H9 (cell line): ENCODE measurements around the gene MAPK1IP1L. TPM values are rescaled to one million over a fixed set of nuclear protein-coding genes. Genes with fewer than 3 reads are reported as not detected.
A peak's percentile ranks its signal among the peaks of the same experiment; 100 is the strongest.

ENCODE experiments used
- DNase-seq: peaks from one replicate; pipeline ENCODE4 v3.0.0-alpha.2; 2017
- H2AFZ ChIP-seq: one replicate; pipeline ENCODE4 v1.6.1; 2013; ENCODE audit warnings: mild to moderate bottlenecking, low read length, control low read depth, moderate library complexity
- H2AK5ac ChIP-seq: 2 replicates; pipeline ENCODE4 v1.6.1; 2013; ENCODE audit warnings: low read length, control low read depth, mixed read lengths; ENCODE audit not compliant: insufficient read length
- H2BK120ac ChIP-seq: one replicate; pipeline ENCODE4 v1.6.1; 2013; ENCODE audit warnings: low read depth, mild to moderate bottlenecking, low read length, control low read depth, inconsistent platforms; ENCODE audit not compliant: poor library complexity, severe bottlenecking
- H2BK12ac ChIP-seq: 2 replicates; pipeline ENCODE4 v1.6.1; 2013; ENCODE audit warnings: low read length, control low read depth, mixed read lengths, low read depth; ENCODE audit not compliant: insufficient read length
- H2BK15ac ChIP-seq: 2 replicates; pipeline ENCODE4 v1.6.1; 2013; ENCODE audit warnings: low read depth, low read length, control low read depth
- H2BK20ac ChIP-seq: one replicate; pipeline ENCODE4 v1.6.1; 2013; ENCODE audit warnings: low read depth, mild to moderate bottlenecking, low read length, control low read depth, inconsistent platforms; ENCODE audit not compliant: poor library complexity, severe bottlenecking
- H2BK5ac ChIP-seq: 2 replicates; pipeline ENCODE4 v1.6.1; 2013; ENCODE audit warnings: low read length, control low read depth, mixed read lengths; ENCODE audit not compliant: insufficient read length
- H3K14ac ChIP-seq: 2 replicates; pipeline ENCODE4 v1.6.1; 2013; ENCODE audit warnings: low read length, control low read depth; ENCODE audit not compliant: insufficient read depth
- H3K18ac ChIP-seq: 2 replicates; pipeline ENCODE4 v1.6.1; 2013; ENCODE audit warnings: low read depth, mild to moderate bottlenecking, mixed read lengths, low read length, control low read depth; ENCODE audit not compliant: insufficient read length
- H3K23ac ChIP-seq: 2 replicates; pipeline ENCODE4 v1.6.1; 2013; ENCODE audit warnings: low read length, control low read depth, mixed read lengths, low read depth; ENCODE audit not compliant: insufficient read length
- H3K23me2 ChIP-seq: 2 replicates; pipeline ENCODE4 v1.6.1; 2013; ENCODE audit warnings: low read depth, mild to moderate bottlenecking, mixed read lengths, low read length, control low read depth; ENCODE audit not compliant: insufficient read length, poor library complexity, severe bottlenecking
- H3K27ac ChIP-seq: 2 replicates; pipeline ENCODE4 v1.5.1; 2013; ENCODE audit warnings: low read length, control low read depth, mixed read lengths, low read depth; ENCODE audit not compliant: insufficient read length
- H3K27me3 ChIP-seq: 2 replicates; pipeline ENCODE4 v1.6.1; 2013; ENCODE audit warnings: low read length, control low read depth, inconsistent platforms; ENCODE audit not compliant: insufficient read depth
- H3K4ac ChIP-seq: 2 replicates; pipeline ENCODE4 v1.6.1; 2013; ENCODE audit warnings: low read depth, mild to moderate bottlenecking, control low read depth, inconsistent platforms, low read length, moderate library complexity
- H3K4me1 ChIP-seq: 2 replicates; pipeline ENCODE4 v1.6.1; 2013; ENCODE audit warnings: low read length, control low read depth, inconsistent platforms; ENCODE audit not compliant: insufficient read depth
- H3K4me2 ChIP-seq: 2 replicates; pipeline ENCODE4 v1.6.1; 2013; ENCODE audit warnings: low read length, control low read depth, mixed read lengths; ENCODE audit not compliant: insufficient read length, insufficient read depth
- H3K56ac ChIP-seq: 2 replicates; pipeline ENCODE4 v1.6.1; 2013; ENCODE audit warnings: low read depth, mild to moderate bottlenecking, mixed read lengths, low read length, control low read depth; ENCODE audit not compliant: insufficient read length
- H3K79me1 ChIP-seq: 2 replicates; pipeline ENCODE4 v1.6.1; 2013; ENCODE audit warnings: low read depth, mild to moderate bottlenecking, moderate library complexity, low read length, control low read depth, inconsistent platforms; ENCODE audit not compliant: insufficient read depth, poor library complexity, severe bottlenecking
- H3K79me2 ChIP-seq: 2 replicates; pipeline ENCODE4 v1.6.1; 2013; ENCODE audit warnings: low read length, control low read depth, inconsistent platforms; ENCODE audit not compliant: insufficient read depth
- H3K9ac ChIP-seq: 2 replicates; pipeline ENCODE4 v1.6.1; 2013; ENCODE audit warnings: low read length, control low read depth, mixed read lengths; ENCODE audit not compliant: insufficient read length; ENCODE audit errors: extremely low read depth
- H3K9me3 ChIP-seq: one replicate; pipeline ENCODE4 v1.6.1; 2013; ENCODE audit warnings: low read depth, low read length, inconsistent platforms; ENCODE audit not compliant: control insufficient read depth
- H3T11ph ChIP-seq: one replicate; pipeline ENCODE4 v1.6.1; 2013; ENCODE audit warnings: mild to moderate bottlenecking, low read length, control low read depth, inconsistent platforms
- H4K20me1 ChIP-seq: one replicate; pipeline ENCODE4 v1.6.1; 2013; ENCODE audit not compliant: control insufficient read depth, insufficient read length, insufficient read depth
- H4K5ac ChIP-seq: 2 replicates; pipeline ENCODE4 v1.6.1; 2013; ENCODE audit warnings: low read depth, mild to moderate bottlenecking, mixed read lengths, low read length, control low read depth; ENCODE audit not compliant: insufficient read length
- H4K8ac ChIP-seq: replicated peaks from 2 replicates; pipeline ENCODE4 v1.6.1; 2013; ENCODE audit warnings: low read length, control low read depth, mixed read lengths, low read depth; ENCODE audit not compliant: insufficient read length
- H4K91ac ChIP-seq: 2 replicates; pipeline ENCODE4 v1.6.1; 2013; ENCODE audit warnings: low read depth, mild to moderate bottlenecking, moderate library complexity, mixed read lengths, low read length, control low read depth; ENCODE audit not compliant: insufficient read length
- H3K27ac Mint-ChIP-seq, 3 experiments: 2 replicates in 2 of 3; 3 replicates in 1 of 3; pipeline ENCODE4 v1.8.0; 2020 to 2021; ENCODE audit warnings: mixed read lengths in 3 of 3, mild to moderate bottlenecking in 1 of 3, moderate library complexity in 1 of 3
- H3K27me3 Mint-ChIP-seq: 2 replicates; pipeline ENCODE4 v1.8.0; 2021; ENCODE audit warnings: low read depth, mild to moderate bottlenecking, moderate library complexity, mixed read lengths
- H3K36me3 Mint-ChIP-seq, 3 experiments: 2 replicates in 2 of 3; 3 replicates in 1 of 3; pipeline ENCODE4 v1.8.0; 2020 to 2021; ENCODE audit warnings: low read depth in 3 of 3, mixed read lengths in 3 of 3; ENCODE audit not compliant: insufficient read depth in 1 of 3
- H3K4me1 Mint-ChIP-seq, 2 experiments: 2 replicates each; pipeline ENCODE4 v1.8.0; 2020; ENCODE audit warnings: mixed read lengths in 2 of 2
- H3K4me3 Mint-ChIP-seq, 2 experiments: 2 replicates in 1 of 2; 3 replicates in 1 of 2; pipeline ENCODE4 v1.8.0; 2020 to 2021; ENCODE audit warnings: mild to moderate bottlenecking in 2 of 2, mixed read lengths in 2 of 2, moderate library complexity in 1 of 2
- H3K9me3 Mint-ChIP-seq, 2 experiments: 2 replicates in 1 of 2; 3 replicates in 1 of 2; pipeline ENCODE4 v1.8.0; 2020; ENCODE audit warnings: mild to moderate bottlenecking in 2 of 2, mixed read lengths in 2 of 2, moderate library complexity in 1 of 2
- WGBS: extraction: QIAGEN DNeasy Blood & Tissue Kit; methylation state at CpG from one replicate; pipeline ENCODE4 v1.1.7; 2013; ENCODE audit warnings: missing lambda C conversion rate, low lambda C conversion rate, mixed read lengths; ENCODE audit not compliant: insufficient read length; ENCODE audit errors: extremely low coverage; 5-methylcytosine and 5-hydroxymethylcytosine counted together
- total RNA-seq: library from RNA; stranded (reverse); gene quantifications from 2 replicates; pipeline ENCODE4 v1.2.1, GENCODE V29; 2021
- TF ChIP-seq, protein P1 (sequence below): fragments of 200-600 bp; sonication (generic); conservative IDR thresholded peaks from 3 replicates; pipeline ENCODE4 v1.8.0; 2021; ENCODE audit warnings: antibody characterized with exemption, mild to moderate bottlenecking

The MAPK1IP1L gene
- total RNA-seq, 1 experiment from 2014 or later, result 133 TPM

DNA sequence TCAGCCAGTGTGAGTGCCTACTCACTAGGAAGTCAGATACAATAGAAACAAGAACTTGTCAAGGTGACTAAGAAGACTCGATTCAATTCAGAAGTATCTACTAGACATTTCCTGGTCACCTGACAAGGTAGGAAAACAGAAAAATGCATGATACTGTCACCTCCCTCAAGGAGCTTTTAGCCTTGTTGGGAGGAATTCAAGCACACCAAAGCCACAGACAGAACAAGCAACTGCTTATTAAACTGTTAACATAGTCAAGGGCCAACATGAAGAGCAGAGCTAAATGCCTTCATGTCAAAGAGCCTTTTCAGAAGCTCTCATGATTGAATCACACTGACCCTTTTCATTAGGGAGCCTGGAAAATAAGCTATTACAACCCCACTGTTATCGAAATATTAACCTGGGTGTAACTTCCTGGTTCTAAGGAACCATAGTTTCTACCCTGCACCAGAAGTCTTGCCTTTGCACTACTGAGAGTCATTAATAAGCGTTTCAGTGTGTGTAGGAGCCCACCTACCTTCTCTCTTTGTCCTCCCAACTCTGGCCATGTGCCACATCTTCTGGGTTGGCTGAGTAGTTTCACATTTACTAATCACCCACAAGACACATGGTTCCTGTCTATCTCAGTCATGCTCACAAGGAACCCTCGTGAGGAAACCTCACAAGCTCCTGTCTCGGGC, 46.6 kb downstream of the MAPK1IP1L start:
- Histone ChIP-seq H3K14ac (no peak overlapping the region), H2BK5ac (no peak overlapping the region), H3K4me2 (no peak overlapping the region), H4K5ac (no peak overlapping the region), H3K79me1 (no peaks in the 10 kb centered on the region), H2BK20ac (no peak overlapping the region), H3K4ac (no peak overlapping the region), H3K9ac (no peak overlapping the region), H3K27ac (no peak overlapping the region), H3K23ac (no peak overlapping the region), H3K79me2 (no peaks in the 10 kb centered on the region), H4K20me1 (no peaks in the 10 kb centered on the region), H3K9me3 (no peaks in the 10 kb centered on the region), H3K4me1 (peaks cover 3% of the 10 kb centered on the region; the same call in 1 of the 2 replicates), H3K27me3 (no peaks in the 10 kb centered on the region), H3K18ac (no peak overlapping the region), H2AK5ac (no peak overlapping the region), H2BK15ac (no peak overlapping the region), H3K56ac (no peak overlapping the region), H4K8ac (no peak overlapping the region), H2AFZ (no peak overlapping the region), H3T11ph (no peak overlapping the region), H2BK120ac (no peak overlapping the region), H4K91ac (no peak overlapping the region), H3K23me2 (no peaks in the 10 kb centered on the region), H2BK12ac (no peak overlapping the region)
- WGBS, result no CpG with 5 or more reads among the region's 5 CpGs
- Mint-ChIP-seq H3K4me3 (no peak overlapping the region), H3K4me1 (peaks cover 19 to 32% of the 10 kb centered on the region in 2 experiments), H3K9me3 (no peaks in the 10 kb centered on the region), H3K27ac (peak overlapping the region in 1 of 3 experiments; percentile 40; a peak in 1 of 7 replicates), H3K27me3 (peaks cover 1% of the 10 kb centered on the region), H3K36me3 (no peaks in the 10 kb centered on the region)
- DNase-seq, result no peak
- TF ChIP-seq, protein P1, sequence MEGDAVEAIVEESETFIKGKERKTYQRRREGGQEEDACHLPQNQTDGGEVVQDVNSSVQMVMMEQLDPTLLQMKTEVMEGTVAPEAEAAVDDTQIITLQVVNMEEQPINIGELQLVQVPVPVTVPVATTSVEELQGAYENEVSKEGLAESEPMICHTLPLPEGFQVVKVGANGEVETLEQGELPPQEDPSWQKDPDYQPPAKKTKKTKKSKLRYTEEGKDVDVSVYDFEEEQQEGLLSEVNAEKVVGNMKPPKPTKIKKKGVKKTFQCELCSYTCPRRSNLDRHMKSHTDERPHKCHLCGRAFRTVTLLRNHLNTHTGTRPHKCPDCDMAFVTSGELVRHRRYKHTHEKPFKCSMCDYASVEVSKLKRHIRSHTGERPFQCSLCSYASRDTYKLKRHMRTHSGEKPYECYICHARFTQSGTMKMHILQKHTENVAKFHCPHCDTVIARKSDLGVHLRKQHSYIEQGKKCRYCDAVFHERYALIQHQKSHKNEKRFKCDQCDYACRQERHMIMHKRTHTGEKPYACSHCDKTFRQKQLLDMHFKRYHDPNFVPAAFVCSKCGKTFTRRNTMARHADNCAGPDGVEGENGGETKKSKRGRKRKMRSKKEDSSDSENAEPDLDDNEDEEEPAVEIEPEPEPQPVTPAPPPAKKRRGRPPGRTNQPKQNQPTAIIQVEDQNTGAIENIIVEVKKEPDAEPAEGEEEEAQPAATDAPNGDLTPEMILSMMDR, result no peak
